Activated naive CD8-positive, alpha-beta T cell treated with anti-CD3 and anti-CD28 coated beads, Interleukin-2, amount 50 U/mL, for 24 hours (primary cell): ENCODE results near the gene RPS18.
"Not testable (repeated sequence)": the region's sequence is repeated elsewhere in the genome, so short reads cannot be mapped to it uniquely, and the experiment has no call there.

Source experiments
- ATAC-seq: fragments of 150-1000 bp; cut with Tn5 transposase; one replicate; pipeline ENCODE4 v1.10.0; 2021
- DNase-seq: peaks from one replicate; pipeline ENCODE4 v3.0.0; 2021
- H3K27ac Mint-ChIP-seq: one replicate; pipeline ENCODE4 v1.8.0; 2021; ENCODE audit warnings: mild to moderate bottlenecking, mixed read lengths
- H3K27me3 Mint-ChIP-seq: one replicate; pipeline ENCODE4 v1.8.0; 2021; ENCODE audit warnings: mixed read lengths
- H3K36me3 Mint-ChIP-seq: one replicate; pipeline ENCODE4 v1.8.0; 2021; ENCODE audit warnings: low read depth, mixed read lengths
- H3K4me1 Mint-ChIP-seq: one replicate; pipeline ENCODE4 v1.8.0; 2021; ENCODE audit warnings: mixed read lengths
- H3K4me3 Mint-ChIP-seq: one replicate; pipeline ENCODE4 v1.8.0; 2021; ENCODE audit warnings: mild to moderate bottlenecking, moderate library complexity, mixed read lengths
- H3K9me3 Mint-ChIP-seq: one replicate; pipeline ENCODE4 v1.8.0; 2021; ENCODE audit warnings: mixed read lengths

RPS18 gene

GRCh38 chr6:33251395-33252012, 20.4 kb upstream of the RPS18 start:
- Mint-ChIP-seq H3K4me1 (peaks cover 44% of the 10 kb centered on the region), H3K27ac (peak overlapping the region; percentile 41), H3K27me3 (peaks cover 1% of the 10 kb centered on the region), H3K9me3 (no peaks in the 10 kb centered on the region), H3K36me3 (peaks cover 24% of the 10 kb centered on the region), H3K4me3 (peak overlapping the region; percentile 13)
- no peak for DNase-seq
- ATAC-seq: no peak

- ATAC-seq (no peak), DNase-seq (no peak)
- Mint-ChIP-seq H3K36me3 (peaks cover 27% of the 10 kb centered on the region), H3K27me3 (no peaks in the 10 kb centered on the region), H3K4me3 (no peak overlapping the region), H3K4me1 (peaks cover 44% of the 10 kb centered on the region), H3K9me3 (no peaks in the 10 kb centered on the region), H3K27ac (peak overlapping the region; percentile 17)
These were observed 19.1 kb upstream of the RPS18 start for GRCh38 chr6:33252759-33253158.

- DNase-seq: no peak
- Mint-ChIP-seq H3K36me3 (peaks cover 35% of the 10 kb centered on the region), H3K9me3 (no peaks in the 10 kb centered on the region), H3K27ac (no peak overlapping the region), H3K4me1 (peaks cover 30% of the 10 kb centered on the region), H3K27me3 (no peaks in the 10 kb centered on the region), H3K4me3 (no peak overlapping the region)
- ATAC-seq: no peak
These were observed 17.3 kb upstream of the RPS18 start for GRCh38 chr6:33254591-33254990.

DNA sequence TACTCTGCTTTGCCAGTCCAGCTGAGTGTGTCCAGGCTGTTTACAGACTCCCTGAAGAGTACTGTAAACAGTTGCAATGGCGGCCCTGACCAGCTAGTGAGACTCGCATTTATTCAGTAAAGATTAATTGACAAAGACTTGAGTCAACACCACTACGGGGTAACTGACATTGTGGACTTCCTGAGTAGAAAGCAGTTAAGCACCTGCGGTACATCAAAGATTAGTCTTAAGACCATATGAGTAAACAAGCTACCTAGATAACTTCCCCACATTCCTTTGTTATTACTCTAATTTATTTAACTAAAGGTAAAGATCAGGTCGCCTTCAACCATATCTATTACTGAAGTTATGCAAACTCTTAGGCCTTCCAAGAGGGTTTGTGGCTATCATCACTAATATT, 12.8 kb upstream of the RPS18 start:
- no peak overlapping the region for H3K27ac Mint-ChIP-seq
- H3K4me3 Mint-ChIP-seq: no peak overlapping the region
- H3K4me1 Mint-ChIP-seq: no peaks in the 10 kb centered on the region
- H3K9me3 Mint-ChIP-seq: no peaks in the 10 kb centered on the region
- H3K36me3 Mint-ChIP-seq: peaks cover 38% of the 10 kb centered on the region
- DNase-seq (no peak), ATAC-seq (no peak)
- no peaks in the 10 kb centered on the region for H3K27me3 Mint-ChIP-seq

DNA sequence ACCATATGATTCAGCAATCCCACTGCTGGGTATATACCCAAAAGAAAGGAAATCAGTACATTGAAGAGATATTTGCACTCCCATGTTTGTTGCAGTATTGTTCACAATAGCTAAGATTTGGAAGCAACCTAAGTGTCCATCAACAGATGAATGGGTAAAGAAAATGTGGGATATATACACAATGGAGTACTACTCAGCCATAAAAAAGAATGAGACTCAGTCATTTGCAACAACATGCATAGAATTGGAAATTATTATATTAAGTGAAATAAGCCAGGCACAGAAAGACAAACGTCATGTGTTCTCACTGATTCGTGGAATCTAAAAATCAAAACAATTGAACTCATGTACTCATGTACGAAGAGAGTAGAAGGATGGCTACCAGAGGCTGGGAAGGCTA, 9.4 kb upstream of the RPS18 start:
- not testable (repeated sequence) for H3K4me1 Mint-ChIP-seq, H3K4me3 Mint-ChIP-seq, H3K9me3 Mint-ChIP-seq, H3K27me3 Mint-ChIP-seq, ATAC-seq, DNase-seq, H3K27ac Mint-ChIP-seq
- peaks cover 58% of the 10 kb centered on the region for H3K36me3 Mint-ChIP-seq

GRCh38 chr6:33264015-33264414, 7.9 kb upstream of the RPS18 start:
- Mint-ChIP-seq H3K9me3 (no peaks in the 10 kb centered on the region), H3K36me3 (peaks cover 58% of the 10 kb centered on the region), H3K4me1 (no peaks in the 10 kb centered on the region), H3K27ac (no peak overlapping the region), H3K4me3 (no peak overlapping the region), H3K27me3 (no peaks in the 10 kb centered on the region)
- ATAC-seq (peak; percentile 26), DNase-seq (no peak)

DNA sequence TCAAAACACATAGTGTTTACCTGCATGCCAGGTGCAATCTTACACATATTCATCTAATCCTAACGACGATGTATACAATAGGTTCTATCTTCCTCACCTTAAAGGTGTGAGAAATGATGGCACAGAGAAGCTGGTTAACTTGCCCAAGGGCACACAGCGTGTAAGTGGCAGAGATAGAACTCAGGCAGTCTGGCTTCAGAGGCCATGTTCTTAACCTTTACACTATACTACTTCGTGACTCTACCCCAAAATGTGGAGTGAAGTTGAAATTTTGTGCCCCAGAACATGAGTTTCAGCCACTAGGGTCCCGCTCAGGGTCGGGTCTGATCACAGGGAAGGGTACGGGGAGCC, 783 bp upstream of the RPS18 start:
- ATAC-seq (no peak), DNase-seq (no peak)
- Mint-ChIP-seq H3K27me3 (no peaks in the 10 kb centered on the region), H3K4me3 (peak overlapping the region; percentile 99), H3K9me3 (no peaks in the 10 kb centered on the region), H3K36me3 (peaks cover 68% of the 10 kb centered on the region), H3K27ac (peak overlapping the region; percentile 100), H3K4me1 (peaks cover 54% of the 10 kb centered on the region)

DNA sequence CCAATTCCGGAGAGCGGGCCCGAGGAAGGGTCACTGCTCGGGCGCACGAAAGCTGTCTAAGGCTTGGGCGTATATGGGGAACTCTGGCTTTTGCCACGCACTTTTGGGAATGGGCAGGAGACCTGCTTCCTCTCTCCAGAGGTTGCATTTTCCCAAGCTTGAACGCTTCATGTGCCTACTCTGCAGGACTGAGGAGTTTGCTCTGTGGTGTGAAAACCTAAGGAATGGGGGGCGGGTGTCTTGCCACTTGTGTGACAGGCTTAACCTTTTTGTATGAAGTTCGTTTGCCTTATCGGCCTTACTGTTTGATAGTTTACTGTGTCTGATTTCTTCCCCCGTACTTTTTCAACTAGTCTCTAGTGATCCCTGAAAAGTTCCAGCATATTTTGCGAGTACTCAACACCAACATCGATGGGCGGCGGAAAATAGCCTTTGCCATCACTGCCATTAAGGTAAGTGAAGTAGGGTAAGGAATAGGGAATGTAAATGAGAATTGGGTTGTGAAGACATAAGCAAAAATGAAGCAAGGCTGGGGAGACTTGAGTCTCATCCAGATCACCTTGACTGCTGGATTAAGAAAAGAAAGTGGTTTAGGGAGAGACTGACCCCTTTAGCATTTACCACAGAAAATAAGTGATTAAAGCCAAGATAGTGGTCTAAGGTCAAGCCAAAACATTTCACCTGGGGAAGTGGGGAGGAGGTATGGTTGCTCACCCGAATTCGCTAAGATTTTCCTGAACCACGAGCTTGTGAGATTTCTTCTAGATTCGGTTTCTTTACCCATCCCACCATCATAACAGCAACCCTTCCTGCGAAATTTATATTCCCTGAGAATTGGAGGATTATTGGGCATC, 627 bp downstream of the RPS18 start:
- ATAC-seq (peak; percentile 1), DNase-seq (no peak)
- Mint-ChIP-seq H3K4me1 (peaks cover 63% of the 10 kb centered on the region), H3K27me3 (no peaks in the 10 kb centered on the region), H3K27ac (peak overlapping the region; percentile 100), H3K9me3 (no peaks in the 10 kb centered on the region), H3K36me3 (peaks cover 62% of the 10 kb centered on the region), H3K4me3 (peak overlapping the region; percentile 99)

- H3K27me3 Mint-ChIP-seq: no peaks in the 10 kb centered on the region
- H3K4me1 Mint-ChIP-seq: peaks cover 68% of the 10 kb centered on the region
- H3K9me3 Mint-ChIP-seq: no peaks in the 10 kb centered on the region
- H3K36me3 Mint-ChIP-seq: peaks cover 58% of the 10 kb centered on the region
- peak overlapping the region; percentile 99 for H3K4me3 Mint-ChIP-seq
- DNase-seq (no peak), ATAC-seq (no peak)
- peak overlapping the region; percentile 100 for H3K27ac Mint-ChIP-seq
These were observed 1.5 kb downstream of the RPS18 start for GRCh38 chr6:33273129-33273923.

DNA sequence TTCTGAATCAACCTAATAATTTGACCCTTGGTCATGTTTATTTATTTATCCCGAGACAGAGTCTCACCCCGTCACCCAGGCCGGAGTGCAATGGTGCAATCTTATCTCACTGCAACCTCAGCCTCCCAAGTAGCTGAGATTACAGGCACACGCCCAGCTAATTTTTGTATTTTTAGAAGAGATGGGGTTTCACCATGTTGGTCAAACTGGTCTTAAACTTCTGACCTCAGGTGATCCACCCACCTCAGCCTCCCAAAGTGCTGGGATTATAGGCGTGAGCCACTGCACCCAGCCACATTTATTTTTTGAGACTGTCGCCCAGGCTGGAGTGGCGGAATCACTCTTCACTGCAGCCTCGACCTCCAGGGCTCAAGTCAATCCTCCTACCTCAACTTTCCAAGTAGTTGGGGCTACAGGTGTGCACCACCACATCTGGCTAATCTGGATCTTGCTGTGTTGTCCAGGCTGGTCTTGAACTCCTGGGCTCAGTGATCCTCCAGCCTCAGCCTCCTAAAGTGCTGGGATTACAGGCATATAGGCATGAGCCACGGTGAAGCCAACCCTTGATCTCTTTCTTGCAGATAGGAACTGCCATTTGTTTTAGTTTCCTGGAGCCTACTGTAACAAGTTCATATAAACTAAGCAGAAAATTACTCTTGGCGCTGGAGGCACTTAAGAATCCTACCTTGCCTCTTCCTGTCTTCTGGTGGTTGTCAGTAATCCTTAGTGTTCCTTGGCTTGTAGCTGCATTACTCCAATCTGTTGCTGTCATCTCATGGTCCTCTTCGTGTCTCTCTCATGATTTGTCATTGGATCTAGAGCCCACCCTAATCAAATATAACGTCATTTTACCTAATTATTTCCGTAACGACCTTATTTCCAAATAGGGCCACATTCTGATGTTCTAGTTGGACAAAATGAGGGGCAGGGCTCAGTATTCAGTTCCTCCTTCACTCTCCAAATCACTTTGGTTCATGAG, 2.3 kb downstream of the RPS18 start:
- Mint-ChIP-seq H3K27ac (peak overlapping the region; percentile 100), H3K9me3 (no peaks in the 10 kb centered on the region), H3K4me1 (peaks cover 75% of the 10 kb centered on the region), H3K36me3 (peaks cover 58% of the 10 kb centered on the region), H3K27me3 (no peaks in the 10 kb centered on the region), H3K4me3 (peak overlapping the region; percentile 99)
- DNase-seq (no peak), ATAC-seq (no peak)

DNA sequence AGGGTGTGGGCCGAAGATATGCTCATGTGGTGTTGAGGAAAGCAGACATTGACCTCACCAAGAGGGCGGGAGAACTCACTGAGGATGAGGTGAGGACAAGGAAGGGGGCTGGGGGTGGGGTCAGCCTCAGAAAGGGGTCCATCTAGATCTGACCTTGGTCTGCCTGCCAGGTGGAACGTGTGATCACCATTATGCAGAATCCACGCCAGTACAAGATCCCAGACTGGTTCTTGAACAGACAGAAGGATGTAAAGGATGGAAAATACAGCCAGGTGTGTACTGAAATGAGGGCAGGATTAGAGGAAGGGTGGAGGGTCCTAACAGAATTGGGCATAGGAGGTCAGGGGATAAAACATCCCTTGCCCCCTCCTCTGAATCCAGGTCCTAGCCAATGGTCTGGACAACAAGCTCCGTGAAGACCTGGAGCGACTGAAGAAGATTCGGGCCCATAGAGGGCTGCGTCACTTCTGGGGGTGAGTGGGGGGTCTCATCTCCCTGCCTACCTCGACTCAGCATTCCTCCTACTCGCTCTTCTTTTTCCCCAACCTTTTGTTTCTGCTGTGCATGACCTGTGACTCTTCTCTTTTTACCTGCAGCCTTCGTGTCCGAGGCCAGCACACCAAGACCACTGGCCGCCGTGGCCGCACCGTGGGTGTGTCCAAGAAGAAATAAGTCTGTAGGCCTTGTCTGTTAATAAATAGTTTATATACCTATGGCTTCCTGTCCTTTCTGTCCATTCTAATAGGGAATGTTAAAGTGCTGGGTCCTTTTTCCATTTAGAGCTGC, 4.1 kb downstream of the RPS18 start:
- Mint-ChIP-seq H3K27ac (peak overlapping the region; percentile 100), H3K4me1 (peaks cover 61% of the 10 kb centered on the region), H3K36me3 (peaks cover 54% of the 10 kb centered on the region), H3K4me3 (peak overlapping the region; percentile 99)
- H3K9me3 Mint-ChIP-seq, ATAC-seq, DNase-seq, H3K27me3 Mint-ChIP-seq: not testable (repeated sequence)

GRCh38 chr6:33276581-33276863, 4.6 kb downstream of the RPS18 start:
- peaks cover 59% of the 10 kb centered on the region for H3K4me1 Mint-ChIP-seq
- peak; percentile 0 for ATAC-seq
- DNase-seq: no peak
- no peaks in the 10 kb centered on the region for H3K9me3 Mint-ChIP-seq
- peak overlapping the region; percentile 100 for H3K27ac Mint-ChIP-seq
- H3K4me3 Mint-ChIP-seq: peak overlapping the region; percentile 99
- H3K36me3 Mint-ChIP-seq: peaks cover 54% of the 10 kb centered on the region
- no peaks in the 10 kb centered on the region for H3K27me3 Mint-ChIP-seq

DNA sequence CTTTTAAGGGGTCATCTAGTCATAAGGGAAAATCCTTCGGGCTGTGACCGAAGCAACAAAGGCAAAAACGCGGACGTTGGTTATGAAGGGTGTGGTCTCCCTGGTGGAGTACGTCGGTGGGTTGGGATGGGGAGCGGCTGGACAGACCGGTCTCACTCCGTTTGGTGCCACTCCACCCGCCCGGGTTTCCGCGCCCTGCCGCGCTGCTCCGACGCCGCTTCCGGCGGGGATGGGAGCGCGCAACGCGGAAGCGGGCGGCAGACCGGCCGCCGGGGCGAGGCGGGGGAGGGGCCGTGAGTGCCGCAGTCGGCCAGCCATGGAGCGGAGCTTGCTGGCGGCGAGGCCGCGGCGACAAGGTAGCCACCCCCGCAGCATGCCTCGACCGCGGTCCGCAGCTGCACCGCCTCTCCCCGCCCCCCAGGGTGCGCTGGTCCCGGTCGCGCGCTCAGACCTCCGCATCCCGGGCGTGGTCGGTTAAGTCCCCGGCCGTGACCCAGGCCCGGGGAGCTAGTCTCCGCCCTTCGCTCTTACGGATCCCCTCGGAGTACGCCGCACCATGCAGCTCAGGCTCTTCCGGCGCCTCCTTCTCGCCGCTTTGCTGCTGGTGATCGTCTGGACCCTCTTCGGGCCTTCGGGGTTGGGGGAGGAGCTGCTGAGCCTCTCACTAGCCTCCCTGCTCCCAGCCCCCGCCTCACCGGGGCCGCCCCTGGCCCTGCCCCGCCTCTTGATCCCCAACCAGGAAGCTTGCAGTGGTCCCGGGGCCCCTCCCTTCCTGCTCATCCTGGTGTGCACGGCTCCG, 5.2 kb downstream of the RPS18 start, which contains the start of gene B3GALT4:
Gene B3GALT4 (plus strand): TSS at position 260 of the 799 bp plus-strand sequence. CDS start 297 bp downstream, at position 557.
- ATAC-seq: peak; percentile 76
- peaks cover 51% of the 10 kb centered on the region for H3K36me3 Mint-ChIP-seq
- peak within 1 kb of the TSS; percentile 99 for H3K4me3 Mint-ChIP-seq
- H3K27ac Mint-ChIP-seq: peak within 1 kb of the TSS; percentile 100
- peaks cover 54% of the 10 kb centered on the region for H3K4me1 Mint-ChIP-seq
- H3K27me3 Mint-ChIP-seq: no peaks in the 10 kb centered on the region
- H3K9me3 Mint-ChIP-seq: no peaks in the 10 kb centered on the region
- peak; percentile 87 for DNase-seq
